Suprapubic skin (tissue), 3 donors: ENCODE data around the gene TMPRSS6.

Experiments
- POLR2A ChIP-seq, 2 donors: fragments of 450-650 bp; IDR thresholded peaks; one replicate each; pipeline ENCODE4 v1.6.1; 2017; ENCODE audit warnings: antibody characterized with exemption in 2 of 2, mild to moderate bottlenecking in 2 of 2, moderate library complexity in 2 of 2
- TF ChIP-seq, protein P1 (sequence below), 2 donors: fragments of 200-600 bp in 1 of 2; fragments of 450-650 bp in 1 of 2; sonication (generic) in 1 of 2; IDR thresholded peaks; one replicate each; pipeline ENCODE4 v1.5.1; 2016 to 2019; ENCODE audit warnings: antibody characterized with exemption in 2 of 2, mild to moderate bottlenecking in 1 of 2, moderate library complexity in 1 of 2

DNA sequence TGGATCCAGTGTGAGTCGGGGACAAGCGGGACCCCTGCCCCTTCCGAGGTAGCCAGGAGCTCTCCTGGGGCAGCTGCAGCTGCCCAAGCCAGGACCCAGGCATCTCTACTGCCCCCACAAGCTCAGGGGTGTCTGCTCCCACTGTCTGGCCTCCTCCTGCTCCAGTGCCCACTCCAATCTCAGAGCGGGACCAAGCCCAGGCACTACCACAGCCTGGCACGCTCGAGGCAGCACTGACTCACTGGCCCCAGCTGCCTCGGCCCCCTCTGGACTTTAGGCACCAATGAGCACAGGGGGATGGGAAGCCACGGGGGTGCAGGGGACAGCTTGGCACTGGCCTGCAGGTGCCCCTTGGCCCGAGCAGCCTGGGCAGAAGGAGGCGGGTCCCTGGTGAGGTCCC is 32.0 kb upstream of the TMPRSS6 start:
- TF ChIP-seq POLR2A (IDR thresholded peaks at IDR 0.05) = no peak
- TF ChIP-seq, protein P1, sequence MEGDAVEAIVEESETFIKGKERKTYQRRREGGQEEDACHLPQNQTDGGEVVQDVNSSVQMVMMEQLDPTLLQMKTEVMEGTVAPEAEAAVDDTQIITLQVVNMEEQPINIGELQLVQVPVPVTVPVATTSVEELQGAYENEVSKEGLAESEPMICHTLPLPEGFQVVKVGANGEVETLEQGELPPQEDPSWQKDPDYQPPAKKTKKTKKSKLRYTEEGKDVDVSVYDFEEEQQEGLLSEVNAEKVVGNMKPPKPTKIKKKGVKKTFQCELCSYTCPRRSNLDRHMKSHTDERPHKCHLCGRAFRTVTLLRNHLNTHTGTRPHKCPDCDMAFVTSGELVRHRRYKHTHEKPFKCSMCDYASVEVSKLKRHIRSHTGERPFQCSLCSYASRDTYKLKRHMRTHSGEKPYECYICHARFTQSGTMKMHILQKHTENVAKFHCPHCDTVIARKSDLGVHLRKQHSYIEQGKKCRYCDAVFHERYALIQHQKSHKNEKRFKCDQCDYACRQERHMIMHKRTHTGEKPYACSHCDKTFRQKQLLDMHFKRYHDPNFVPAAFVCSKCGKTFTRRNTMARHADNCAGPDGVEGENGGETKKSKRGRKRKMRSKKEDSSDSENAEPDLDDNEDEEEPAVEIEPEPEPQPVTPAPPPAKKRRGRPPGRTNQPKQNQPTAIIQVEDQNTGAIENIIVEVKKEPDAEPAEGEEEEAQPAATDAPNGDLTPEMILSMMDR (IDR thresholded peaks at IDR 0.05) = no peak
